H1 (cell line): ENCODE results near the gene ZNF536.

Experiments used
- CTBP2 ChIP-seq: IDR thresholded peaks from 2 replicates; pipeline ENCODE4 v1.7.0; 2011; ENCODE audit warnings: borderline replicate concordance, mild to moderate bottlenecking, moderate library complexity, mixed read lengths, low read length; ENCODE audit not compliant: insufficient read depth, insufficient read length
- EZH2 ChIP-seq: fragments of 200-600 bp; sonication (generic); IDR thresholded peaks from 2 replicates; pipeline ENCODE4 v1.7.1; 2012; ENCODE audit warnings: low read depth, mild to moderate bottlenecking, moderate library complexity, low read length, inconsistent platforms; ENCODE audit not compliant: severe bottlenecking
- JUND ChIP-seq: IDR thresholded peaks from 2 replicates; pipeline ENCODE4 v1.6.1; 2011; ENCODE audit warnings: mild to moderate bottlenecking, improper control_type of control experiment, low read length
- MAFK ChIP-seq: IDR thresholded peaks from 2 replicates; pipeline ENCODE4 v1.6.1; 2012; ENCODE audit warnings: low read depth, mild to moderate bottlenecking, improper control_type of control experiment, low read length
- POLR2A ChIP-seq, 2 experiments: IDR thresholded peaks; 1 replicate in 1 of 2; 2 replicates in 1 of 2; pipeline ENCODE4 v1.6.1; 2011; ENCODE audit warnings: low read depth in 2 of 2, low read length in 2 of 2, mild to moderate bottlenecking in 2 of 2; ENCODE audit errors: control extremely low read depth in 1 of 2
- SP1 ChIP-seq: IDR thresholded peaks from 2 replicates; pipeline ENCODE4 v1.6.1; 2011; ENCODE audit warnings: low read depth, low read length
- TAF1 ChIP-seq: IDR thresholded peaks from 2 replicates; pipeline ENCODE4 v1.6.1; 2011; ENCODE audit warnings: mild to moderate bottlenecking, low read depth, low read length
- TCF12 ChIP-seq: IDR thresholded peaks from 2 replicates; pipeline ENCODE4 v1.6.1; 2011; ENCODE audit warnings: low read depth, mild to moderate bottlenecking, low read length
- TF ChIP-seq, protein P1 (sequence below), 3 experiments: IDR thresholded peaks; 1 replicate in 2 of 3; 2 replicates in 1 of 3; pipeline versions ENCODE4 v1.5.1 to v1.6.1; 2011; ENCODE audit warnings: low read length in 3 of 3, mild to moderate bottlenecking in 3 of 3, inconsistent platforms in 2 of 3, low read depth in 1 of 3, moderate library complexity in 1 of 3; ENCODE audit not compliant: insufficient read depth in 1 of 3; ENCODE audit errors: control extremely low read depth in 1 of 3

DNA sequence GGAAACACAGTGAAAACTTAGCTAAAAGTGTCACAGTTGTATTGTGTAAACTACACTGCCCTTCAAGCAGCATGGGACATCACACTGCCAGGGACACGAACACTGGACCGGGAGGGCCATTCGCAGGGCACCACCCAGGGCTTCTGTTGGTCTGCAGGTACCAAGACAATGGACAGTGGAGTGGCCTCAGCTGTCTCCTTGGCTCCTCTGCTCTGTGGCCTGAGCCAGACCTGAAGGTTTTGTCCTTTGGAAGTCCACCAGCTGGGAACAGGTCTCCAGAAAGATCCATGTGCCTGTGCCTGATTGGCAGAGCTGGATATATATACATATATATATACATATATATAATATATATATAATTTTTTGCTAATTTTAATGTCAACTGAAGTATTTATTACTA is 149.8 kb downstream of the ZNF536 start:
- TF ChIP-seq, protein P1, sequence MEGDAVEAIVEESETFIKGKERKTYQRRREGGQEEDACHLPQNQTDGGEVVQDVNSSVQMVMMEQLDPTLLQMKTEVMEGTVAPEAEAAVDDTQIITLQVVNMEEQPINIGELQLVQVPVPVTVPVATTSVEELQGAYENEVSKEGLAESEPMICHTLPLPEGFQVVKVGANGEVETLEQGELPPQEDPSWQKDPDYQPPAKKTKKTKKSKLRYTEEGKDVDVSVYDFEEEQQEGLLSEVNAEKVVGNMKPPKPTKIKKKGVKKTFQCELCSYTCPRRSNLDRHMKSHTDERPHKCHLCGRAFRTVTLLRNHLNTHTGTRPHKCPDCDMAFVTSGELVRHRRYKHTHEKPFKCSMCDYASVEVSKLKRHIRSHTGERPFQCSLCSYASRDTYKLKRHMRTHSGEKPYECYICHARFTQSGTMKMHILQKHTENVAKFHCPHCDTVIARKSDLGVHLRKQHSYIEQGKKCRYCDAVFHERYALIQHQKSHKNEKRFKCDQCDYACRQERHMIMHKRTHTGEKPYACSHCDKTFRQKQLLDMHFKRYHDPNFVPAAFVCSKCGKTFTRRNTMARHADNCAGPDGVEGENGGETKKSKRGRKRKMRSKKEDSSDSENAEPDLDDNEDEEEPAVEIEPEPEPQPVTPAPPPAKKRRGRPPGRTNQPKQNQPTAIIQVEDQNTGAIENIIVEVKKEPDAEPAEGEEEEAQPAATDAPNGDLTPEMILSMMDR (IDR thresholded peaks at IDR 0.05; ENCODE audit: control extremely low read depth in 1 of 3, insufficient read depth in 1 of 3, low read depth in 1 of 3, low read length in 3 of 3) = no peak
- TF ChIP-seq CTBP2 (no peak), EZH2 (no peak), MAFK (no peak), TAF1 (no peak), TCF12 (no peak), POLR2A (IDR thresholded peaks at IDR 0.05; ENCODE audit: control extremely low read depth in 1 of 2, low read depth in 2 of 2, low read length in 2 of 2) (no peak), JUND (no peak), SP1 (no peak)
